MV-4-11 (cell line): ENCODE measurements around the gene CPSF4L.

Experiments
- DNase-seq: peaks from one replicate; lab custom pipeline; 2025; lab: John Stamatoyannopoulos, UW

CPSF4L gene

DNA sequence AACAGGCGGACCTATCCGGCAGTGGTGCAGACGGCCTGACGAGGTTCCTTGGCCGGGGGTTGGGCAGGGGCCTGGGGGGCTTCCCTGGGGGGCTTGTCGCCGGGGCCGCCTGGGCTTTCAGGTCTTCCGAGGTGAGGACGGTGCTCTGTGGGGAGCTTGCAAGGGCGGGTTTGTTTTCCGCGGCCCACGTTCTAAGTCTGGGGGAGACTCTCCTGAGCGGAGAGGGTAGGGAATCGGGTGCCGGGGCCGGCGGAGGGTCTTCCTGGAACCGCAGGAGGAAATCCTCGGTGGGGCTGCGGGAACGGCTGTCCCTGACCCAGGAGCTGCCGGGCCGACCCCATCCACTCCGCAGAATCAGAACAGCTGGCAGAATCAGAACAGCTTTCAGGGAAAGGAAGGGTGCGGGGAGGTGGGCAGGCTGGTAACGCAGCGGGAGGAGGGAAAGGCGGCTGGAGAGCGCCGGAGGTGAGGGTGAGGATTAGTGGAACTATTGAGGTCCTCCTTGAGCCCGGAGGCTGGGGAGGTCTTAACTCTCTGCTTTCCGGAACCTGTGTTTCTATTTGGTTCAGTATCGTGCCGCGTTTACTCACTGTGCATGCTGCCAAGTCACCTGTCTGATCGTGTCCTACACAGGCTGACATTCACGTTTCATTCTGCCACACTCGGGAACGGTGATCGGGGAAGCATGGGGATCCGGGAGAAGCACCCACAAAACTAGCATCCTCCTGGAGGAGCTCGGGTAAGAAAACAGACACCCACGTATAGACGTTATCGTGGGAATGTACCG is 28.9 kb downstream of the CPSF4L start:
- no peak for DNase-seq

DNA sequence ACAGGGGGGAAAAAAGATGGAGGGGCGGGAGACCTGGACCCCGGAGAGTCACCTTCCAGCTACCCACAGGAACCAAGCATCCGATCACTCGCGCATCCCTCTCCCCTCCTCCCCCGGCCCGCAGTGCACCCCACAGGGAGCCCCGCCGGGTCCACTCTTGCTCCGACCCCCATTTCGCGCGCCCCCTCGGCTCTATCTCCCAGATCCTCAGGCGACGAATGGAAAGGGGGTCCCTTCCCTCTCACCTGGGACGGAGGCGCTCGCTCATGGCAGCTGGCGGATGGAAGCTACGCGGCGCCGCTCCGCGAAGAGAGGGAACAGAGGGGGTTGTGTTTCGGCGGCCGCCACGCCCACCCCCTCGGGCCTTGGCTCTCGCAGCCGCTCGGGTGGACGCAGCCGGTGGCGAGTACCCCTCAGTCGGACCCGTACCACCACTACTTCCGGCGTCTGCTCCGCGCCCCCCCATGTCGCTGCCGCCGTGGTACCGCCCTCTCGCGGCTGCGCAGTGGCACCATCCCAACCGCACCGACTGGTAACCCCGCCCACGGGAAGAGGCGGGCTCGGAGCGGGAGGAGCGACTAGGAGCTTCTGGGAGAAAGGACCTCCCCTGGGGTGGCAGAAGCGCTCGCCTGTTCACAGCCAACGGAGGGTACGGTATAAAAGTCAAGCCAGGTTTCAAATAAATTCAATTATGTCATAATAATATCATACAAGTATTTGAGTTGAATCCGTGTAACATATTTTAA is 29.7 kb downstream of the CPSF4L start:
- DNase-seq = peak; percentile 92

DNA sequence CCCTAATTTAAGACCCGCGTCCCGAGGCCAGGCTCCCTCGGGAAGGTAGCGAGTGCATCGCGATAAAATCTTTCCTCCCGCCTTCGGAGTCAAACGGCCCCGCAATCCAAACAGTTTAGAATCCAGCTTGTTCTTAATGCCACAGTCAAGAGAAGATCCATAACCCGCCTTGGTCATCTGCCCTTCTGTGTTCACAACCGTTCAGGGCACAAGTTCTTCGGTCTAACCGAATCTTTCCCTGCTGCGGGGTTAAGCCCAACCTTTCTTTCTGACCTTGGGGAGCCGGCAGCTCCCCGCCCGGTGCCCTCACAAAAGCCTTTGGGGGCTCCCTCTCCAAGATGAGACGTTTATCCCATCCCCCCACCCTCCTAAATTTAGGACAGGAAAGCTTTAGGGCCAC is 30.3 kb downstream of the CPSF4L start:
- DNase-seq = no peak

DNA sequence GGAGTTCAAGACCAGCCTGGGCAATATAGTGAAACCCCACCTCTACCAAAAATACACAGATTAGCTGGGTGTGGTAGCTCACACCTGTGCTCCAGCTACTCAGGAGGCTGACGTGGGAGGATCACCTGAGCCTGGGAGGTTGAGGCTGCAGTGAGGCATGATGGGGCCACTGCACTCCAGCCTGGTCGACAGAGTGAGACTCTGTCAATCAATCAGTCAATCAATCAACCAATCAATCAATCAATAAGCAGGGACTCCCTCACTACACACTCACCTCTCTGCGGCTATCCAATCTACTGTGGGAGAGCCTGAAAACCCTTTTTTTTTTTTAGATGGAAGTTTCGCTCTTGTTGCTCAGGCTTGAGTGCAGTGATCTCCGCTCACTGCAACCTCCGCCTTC is 31.6 kb downstream of the CPSF4L start:
- DNase-seq = no peak

DNA sequence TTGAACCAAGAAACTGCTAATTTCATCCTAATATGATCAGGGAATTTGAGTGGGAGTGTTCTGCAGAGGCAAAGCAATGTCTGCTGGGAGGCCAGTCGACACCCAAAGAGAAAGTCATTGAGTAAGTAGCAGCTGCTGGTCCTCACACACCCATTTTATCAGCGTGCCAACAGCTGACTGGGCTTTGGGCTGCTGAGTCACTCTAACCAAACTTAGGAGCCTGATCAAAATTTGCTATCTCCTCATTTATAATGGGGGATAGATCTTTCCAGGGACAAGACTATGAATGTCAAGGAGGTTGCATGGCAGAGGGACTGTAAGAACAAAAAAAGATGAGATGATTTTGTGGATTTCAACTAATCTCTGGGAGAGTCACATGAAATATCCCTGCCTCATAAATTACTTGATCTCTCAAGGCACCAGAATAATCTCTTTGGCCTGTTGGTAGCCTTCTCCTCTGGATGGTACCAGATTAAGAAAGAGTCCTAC is 32.9 kb downstream of the CPSF4L start:
- peak; percentile 71 for DNase-seq

DNA sequence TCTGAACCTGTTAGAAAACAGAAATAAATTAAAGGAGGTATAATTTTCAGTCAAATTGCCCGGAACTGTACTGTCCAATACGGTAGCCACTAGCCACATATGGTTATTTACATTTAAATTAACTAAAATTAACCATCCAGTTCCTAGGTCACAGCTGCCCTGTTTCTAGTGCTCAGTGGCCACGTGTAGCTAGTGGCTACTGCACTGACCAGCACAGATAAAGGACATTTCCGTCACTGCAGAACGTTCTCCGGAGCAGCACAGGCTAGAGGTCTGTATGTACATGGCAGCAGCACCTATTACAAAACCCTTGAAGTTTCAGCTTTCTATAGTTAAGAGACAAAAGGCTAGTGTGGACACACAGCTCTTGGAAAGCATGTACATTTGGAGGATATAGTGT is 33.7 kb downstream of the CPSF4L start:
- no peak for DNase-seq

DNA sequence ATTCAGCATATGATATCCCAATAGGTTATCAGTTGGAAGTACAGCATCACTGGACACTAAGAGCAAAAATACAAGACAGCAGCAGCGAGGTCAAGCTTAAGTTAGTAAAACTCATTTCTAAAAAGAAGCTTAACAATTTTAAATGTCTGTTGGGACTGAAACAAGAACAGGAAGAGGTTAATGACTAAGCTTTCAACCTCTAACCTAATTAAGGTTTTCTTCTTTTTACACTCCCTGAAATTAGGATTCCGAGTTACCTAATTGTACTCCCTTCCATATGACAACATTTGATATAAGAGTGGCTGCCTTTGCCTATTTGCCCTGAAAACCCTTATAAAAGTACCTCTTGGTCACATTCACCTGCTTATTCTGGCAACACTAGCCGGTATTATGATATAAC is 34.3 kb downstream of the CPSF4L start:
- DNase-seq = peak; percentile 53

DNA sequence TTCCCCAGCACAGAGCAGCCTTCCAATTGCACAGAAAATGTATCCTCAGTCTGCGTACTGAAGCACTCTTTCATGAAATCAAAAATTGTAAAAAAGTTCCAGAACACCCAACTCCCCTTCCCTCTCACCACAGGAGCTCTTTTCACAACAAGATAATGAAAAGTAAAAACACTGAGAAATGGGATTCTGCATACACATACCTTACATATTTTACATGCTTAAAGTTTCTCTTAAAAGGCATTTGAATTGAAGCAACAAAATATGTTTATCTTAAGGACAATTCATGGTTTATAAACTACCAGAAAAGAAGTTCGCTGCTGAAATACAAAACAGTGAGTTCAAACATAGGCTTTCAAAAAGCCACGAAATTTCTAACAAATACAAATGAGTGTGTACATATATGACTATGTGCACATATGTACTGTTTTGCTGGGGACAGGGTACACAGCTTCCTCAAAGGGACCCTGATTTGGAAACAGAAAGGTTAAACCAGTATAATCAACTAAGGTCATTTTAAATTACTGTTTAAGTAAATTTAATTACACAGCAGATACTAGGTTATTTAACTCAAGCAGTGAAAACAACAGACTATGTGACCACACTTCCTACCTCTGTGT is 35.0 kb downstream of the CPSF4L start:
- DNase-seq = no peak

DNA sequence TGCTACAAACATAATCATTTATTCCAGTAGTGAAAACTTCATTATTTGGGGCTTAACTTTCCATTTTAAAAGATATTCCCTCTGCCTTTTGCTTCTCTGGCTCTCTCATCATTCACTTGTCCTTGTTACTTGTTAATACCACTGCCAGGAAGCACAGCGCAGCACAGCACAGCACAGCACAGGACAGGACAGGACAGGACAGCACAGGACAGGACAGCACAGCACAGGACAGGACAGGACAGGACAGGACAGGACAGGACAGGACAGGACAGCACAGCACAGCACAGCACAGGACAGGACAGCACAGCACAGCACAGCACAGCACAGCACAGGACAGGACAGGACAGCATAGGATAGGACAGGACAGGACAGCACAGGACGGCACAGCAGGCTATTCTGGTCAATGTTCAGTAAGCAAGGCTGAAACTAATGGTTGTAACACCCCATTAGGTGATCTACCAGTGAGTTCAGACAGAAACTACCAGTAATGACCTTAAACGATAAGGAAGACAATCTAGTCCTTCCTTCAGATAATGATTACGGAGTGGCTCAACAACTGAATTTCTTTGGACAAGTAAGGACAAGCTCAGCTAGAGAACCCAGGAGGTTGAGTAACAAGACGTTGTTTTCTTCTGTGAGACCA is 36.9 kb downstream of the CPSF4L start:
- no peak for DNase-seq

DNA sequence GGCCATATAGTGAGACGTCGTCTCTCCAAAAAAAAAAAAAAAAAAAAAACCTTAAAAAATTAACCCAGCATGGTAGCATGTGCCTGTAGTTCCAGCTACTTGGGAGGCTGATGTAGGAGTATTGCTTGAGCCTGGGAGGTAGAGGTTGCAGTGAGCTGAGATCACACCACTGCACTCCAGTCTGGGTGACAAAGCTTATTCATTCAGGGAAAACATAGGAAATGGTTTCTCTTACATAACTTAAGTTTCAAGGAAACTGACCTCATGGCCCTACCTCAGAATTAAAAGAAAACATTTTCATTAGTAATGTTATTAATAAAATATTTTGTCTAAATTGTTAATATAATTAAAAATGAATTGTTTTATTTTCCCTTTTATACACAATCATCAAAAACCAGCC is 37.4 kb downstream of the CPSF4L start:
- DNase-seq = no peak

DNA sequence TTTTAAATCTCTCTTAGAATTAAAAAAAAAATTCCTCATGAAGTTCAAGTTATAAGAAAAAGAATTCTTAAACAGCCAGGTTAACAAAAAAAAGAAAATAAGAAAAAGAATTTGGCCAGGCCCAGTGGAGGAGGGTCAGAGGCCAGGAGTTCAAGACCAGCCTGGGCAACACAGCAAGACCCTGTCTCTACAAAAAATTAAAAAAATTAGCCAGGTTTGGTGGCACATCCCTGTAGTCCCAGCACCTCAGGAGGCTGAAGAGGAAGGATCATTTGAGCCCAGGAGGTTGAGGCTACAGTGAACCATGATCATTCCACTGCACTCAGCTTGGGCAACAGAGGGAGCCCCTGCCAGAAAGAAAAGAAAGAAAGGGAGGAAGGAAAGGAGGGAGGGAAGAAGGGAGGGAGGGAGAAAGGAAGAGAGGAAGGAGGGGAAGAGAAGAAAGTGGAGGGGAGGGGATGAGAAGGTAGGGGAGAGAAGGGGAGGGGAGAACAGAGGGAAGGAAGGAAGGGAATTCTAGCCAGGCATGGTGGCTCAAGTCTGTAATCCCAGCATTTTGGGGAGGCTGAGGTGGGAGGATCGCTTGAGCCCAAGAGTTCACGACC is 38.0 kb downstream of the CPSF4L start:
- DNase-seq = no peak

DNA sequence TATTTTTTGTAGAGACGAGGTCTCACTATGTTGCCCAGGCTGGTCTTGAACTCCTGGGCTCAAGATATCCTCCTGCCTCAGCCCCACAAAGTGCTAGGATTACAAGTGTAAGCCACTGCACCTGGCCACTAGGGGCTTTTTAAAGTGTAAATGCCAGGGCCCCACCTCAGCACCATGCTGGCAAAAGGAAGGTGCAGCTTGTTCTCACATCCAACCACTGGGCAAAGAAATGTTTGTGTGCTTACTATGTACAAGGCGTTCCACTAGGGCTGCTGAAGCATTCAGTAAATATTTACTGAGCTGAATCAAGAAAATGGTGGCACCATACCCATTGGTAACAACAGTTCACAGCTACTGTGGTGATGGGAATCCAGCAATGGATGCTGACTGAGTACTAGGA is 46.2 kb downstream of the CPSF4L start:
- DNase-seq = no peak

DNA sequence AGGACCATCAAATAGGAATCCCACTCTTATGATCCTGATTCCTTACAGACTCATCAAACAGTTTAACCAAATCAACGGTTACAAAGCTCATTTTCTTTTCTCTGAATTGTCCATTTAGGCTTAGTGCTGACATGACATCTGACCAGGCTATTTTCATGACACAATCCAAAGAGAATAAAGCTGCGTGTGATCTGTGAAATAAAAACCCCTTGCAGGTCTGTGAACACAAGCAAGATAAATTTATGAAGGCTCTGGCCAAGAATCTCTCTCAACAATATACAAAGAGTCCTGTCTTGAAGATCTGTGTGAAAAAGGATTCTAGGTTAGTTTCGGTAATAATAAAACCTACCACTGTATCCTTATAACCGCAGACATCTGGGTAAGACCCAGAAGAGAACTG is 46.8 kb downstream of the CPSF4L start:
- no peak for DNase-seq

DNA sequence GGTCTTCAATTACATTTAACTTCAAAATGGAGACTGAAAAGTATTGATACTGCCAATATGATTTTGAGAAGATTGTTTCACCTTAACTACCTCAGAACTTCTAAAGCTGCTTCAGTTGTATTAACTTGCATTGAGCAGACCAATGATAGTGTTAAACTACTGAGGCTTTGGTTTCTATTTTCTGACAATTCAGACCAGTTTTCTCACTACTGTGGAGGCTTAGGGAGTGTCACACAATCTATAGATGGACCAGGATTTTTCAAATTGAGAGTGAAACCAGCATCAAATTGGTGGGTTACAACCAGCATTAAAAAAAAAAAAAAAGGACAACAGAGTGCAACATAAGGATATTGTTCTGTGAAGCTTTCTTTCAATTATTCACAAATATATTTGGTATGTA is 47.7 kb downstream of the CPSF4L start:
- no peak for DNase-seq

DNA sequence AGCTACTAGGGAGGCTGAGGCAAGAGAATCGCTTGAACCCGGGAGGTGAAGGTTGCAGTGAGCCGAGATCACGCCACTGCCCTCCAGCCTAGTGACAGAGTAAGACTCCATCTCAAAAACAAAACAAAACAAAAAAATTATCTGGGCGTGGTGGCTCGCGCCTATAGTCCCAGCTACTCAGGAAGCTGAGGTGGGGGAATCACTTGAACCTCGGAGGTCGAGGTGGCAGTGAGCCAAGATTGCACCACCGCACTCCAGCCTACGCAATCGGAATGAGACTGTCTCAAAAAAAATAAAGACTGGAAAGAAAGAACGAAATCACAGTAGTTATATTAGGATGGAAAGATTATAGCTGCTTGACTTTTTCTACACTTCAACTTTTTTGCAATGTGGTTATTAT is 49.9 kb downstream of the CPSF4L start:
- DNase-seq = peak; percentile 35

DNA sequence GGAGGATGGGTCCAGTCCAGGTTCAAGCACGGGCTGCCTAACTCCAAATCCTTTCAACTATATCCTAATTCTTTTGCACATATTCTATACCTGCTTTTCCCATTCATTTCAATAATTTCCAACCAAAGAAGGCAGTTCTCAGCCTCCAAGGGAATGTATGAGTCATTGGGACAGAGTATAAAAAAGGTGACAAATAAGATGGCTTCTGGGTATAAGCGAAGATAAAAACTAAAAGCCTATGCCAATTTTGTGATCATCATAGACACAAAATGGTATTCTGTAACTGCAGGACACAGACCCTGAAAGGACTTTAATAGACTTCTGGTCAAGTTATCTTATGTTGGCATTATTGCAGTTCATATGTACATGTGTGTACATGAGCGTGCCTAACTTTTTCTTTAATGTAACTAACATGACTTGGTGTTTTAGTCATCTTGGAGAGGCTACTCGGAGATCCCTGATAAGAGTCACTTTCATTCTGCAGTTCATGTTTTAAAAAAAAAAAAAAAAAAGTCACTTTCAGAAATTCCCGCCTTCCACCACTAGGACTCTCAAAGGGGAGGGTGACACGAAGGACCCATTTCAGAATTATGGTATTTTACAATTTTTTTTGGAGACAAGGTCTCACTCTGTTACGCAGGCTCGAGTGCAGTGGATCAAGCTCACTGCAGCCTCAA is 51.5 kb downstream of the CPSF4L start:
- peak; percentile 19 for DNase-seq

DNA sequence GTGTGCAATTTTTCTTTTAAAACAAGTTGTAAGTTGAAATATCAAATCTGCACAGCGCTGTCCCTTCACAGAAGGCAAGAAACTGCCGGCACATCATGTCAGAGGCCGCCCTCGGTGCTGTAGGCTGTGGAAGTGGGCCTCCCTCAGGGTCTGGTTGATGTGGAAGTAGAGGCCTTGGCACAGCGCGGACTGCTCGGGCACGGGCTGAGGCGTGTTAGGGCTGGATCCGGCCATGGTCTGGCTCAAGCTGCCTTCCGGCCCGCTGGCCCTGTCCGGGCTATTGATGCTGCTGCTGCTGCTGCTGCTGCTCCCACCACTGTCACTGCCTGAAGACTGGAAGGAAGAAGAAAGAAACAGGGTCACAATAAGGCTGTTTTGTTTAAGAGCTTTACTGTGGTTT is 52.2 kb downstream of the CPSF4L start:
- no peak for DNase-seq

DNA sequence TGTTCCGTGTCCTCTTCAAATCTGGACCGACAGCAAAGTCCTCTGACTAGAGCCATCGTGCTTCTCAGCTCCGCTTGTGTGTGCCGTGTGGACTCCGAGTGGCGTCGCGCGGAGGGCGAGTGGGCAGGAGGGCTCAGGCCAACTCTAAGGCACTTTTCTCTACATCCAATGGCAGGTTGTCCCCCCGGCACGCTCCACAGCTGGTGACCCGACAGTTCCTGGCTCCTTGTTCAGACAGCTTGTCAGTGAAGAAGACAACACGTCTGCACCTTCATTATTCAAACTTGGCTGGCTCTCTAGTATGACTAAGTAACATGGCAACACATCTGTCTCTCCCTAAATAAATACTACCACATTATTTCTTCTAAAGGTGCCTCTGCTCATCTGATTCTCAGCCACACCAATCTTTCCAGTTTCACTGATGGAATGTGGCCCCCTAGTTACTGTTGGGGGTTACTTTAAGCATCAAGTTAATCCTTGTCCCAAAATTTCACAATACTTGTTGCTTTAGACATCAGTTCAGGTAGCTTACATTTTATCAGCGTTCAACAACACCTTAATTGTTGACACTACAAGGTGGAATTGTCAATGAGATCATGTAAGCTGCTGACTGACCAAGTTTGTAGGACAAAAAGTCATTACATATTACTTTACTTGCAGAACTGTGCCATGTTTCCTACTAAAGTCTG is 53.4 kb downstream of the CPSF4L start:
- DNase-seq = no peak

DNA sequence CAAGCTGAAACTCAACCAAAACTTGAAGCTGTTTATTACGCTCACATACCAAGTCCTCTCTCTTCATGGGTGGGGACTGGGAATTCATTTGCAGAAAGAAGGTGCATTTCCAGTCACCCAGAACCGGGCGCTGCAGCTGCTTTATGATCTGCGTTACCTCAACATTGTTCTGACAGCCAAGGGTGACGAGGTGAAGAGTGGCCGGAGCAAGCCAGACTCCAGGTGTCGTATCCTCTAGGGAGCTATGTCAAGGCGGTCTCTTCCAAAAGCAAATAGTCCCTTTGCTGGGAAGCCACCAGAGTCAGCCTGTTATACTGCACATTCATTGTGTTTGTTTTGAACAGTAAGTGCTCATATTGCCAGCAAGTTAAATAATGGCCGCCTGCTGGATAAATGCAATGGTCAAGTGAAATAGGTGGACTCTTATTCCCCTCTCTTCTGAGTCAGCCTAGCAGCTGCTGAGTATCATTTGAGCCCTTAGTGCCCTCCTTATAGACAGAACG is 56.2 kb downstream of the CPSF4L start:
- no peak for DNase-seq

DNA sequence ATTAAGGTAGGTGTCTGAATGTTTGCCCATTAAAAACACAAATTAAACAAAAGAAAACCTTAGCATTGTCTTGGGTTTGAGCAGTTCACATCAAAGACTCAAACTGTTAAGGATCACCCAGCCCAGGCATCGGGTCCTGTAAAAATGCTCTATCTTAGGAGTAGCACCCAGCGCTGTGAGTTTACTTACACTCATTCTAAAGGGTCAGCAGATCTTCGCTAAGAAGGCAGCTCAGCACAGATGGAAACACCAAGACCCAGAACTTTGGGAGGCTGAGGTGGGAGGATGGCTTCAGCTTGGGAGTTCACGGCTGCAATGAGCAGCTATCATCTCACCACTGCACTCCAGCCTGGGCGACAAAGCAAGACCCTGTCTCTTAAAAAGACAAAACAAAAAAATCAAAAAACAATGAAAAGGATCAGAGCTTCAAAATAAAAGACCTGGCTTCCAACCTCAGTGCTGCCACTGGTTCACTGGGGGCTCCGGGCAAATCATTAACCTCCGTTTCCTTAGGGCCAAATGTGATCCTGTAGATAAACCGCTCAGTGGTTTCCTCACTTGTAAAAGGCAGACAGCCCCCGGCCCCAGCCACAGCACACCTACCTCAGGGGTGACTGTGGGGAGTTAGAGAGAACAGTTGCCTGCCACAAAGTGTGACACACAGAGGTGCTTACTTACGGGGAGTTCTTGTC is 57.7 kb downstream of the CPSF4L start:
- no peak for DNase-seq
